A549 (cell line): ENCODE measurements around the gene NUMB.

Experiments
- CEBPB ChIP-seq, 2 experiments: fragments of >200 bp in 1 of 2; sonication (Bioruptor Twin) in 1 of 2; formaldehyde crosslinking in 1 of 2; IDR thresholded peaks; 2 replicates each; pipeline ENCODE4 v1.6.1; 2012 to 2016
- CHD4 ChIP-seq: fragments of 200-600 bp; sonication (generic); IDR thresholded peaks from 2 replicates; pipeline ENCODE4 v1.6.1; 2016; ENCODE audit warnings: antibody characterized with exemption, mild to moderate bottlenecking, borderline replicate concordance
- CTCF ChIP-seq: fragments of >200 bp; sonication (Bioruptor Twin); formaldehyde crosslinking; IDR thresholded peaks from 3 replicates; pipeline ENCODE4 v1.5.1; 2016
- FOSL2 ChIP-seq, 2 experiments: fragments of 450-650 bp in 1 of 2; fragments of >200 bp in 1 of 2; sonication (Bioruptor Twin) in 1 of 2; formaldehyde crosslinking; IDR thresholded peaks; 2 replicates each; pipeline versions ENCODE4 v1.5.0 to v1.6.1; 2016 to 2020; ENCODE audit warnings: mild to moderate bottlenecking in 1 of 2, moderate library complexity in 1 of 2
- POLR2A ChIP-seq: IDR thresholded peaks from 2 replicates; pipeline ENCODE4 v1.6.1; 2012; ENCODE audit warnings: mild to moderate bottlenecking, low read length
- RAD21 ChIP-seq, 2 experiments: fragments of >200 bp in 1 of 2; sonication (Bioruptor Twin) in 1 of 2; formaldehyde crosslinking in 1 of 2; IDR thresholded peaks in 1 of 2; conservative IDR thresholded peaks in 1 of 2; 2 replicates in 1 of 2; 3 replicates in 1 of 2; pipeline ENCODE4 v1.6.1; 2012 to 2018; ENCODE audit warnings: inconsistent platforms in 1 of 2
- RCOR1 ChIP-seq: fragments of 150-350 bp; IDR thresholded peaks from 2 replicates; pipeline ENCODE4 v1.6.1; 2014; ENCODE audit warnings: antibody characterized with exemption, low read length, low read depth
- SMC3 ChIP-seq: fragments of >200 bp; sonication (Bioruptor Twin); formaldehyde crosslinking; IDR thresholded peaks from 3 replicates; pipeline ENCODE4 v1.6.1; 2018; ENCODE audit warnings: inconsistent platforms
- SREBF2 ChIP-seq: fragments of 450-650 bp; IDR thresholded peaks from 2 replicates; pipeline ENCODE4 v1.6.1; 2014; ENCODE audit warnings: mild to moderate bottlenecking, moderate library complexity
- USF2 ChIP-seq: fragments of 450-650 bp; IDR thresholded peaks from 2 replicates; pipeline ENCODE4 v1.6.1; 2014; ENCODE audit warnings: antibody characterized with exemption
- ZC3H11A ChIP-seq: fragments of 450-650 bp; IDR thresholded peaks from 2 replicates; pipeline ENCODE4 v1.6.1; 2014; ENCODE audit warnings: antibody characterized with exemption, mild to moderate bottlenecking

GRCh38 chr14:73478684-73479083 lies 20.3 kb upstream of the NUMB start:
- TF ChIP-seq CEBPB (IDR thresholded peaks at IDR 0.05), result no peak
- no peak for TF ChIP-seq CTCF
- no peak for TF ChIP-seq ZC3H11A
- TF ChIP-seq RCOR1, result no peak
- no peak for TF ChIP-seq POLR2A
- no peak for TF ChIP-seq SMC3
- TF ChIP-seq RAD21 (conservative IDR thresholded peaks at IDR 0.05 in 1 of 2, IDR thresholded peaks at IDR 0.05 in 1 of 2), result no peak
- no peak for TF ChIP-seq USF2
- TF ChIP-seq SREBF2, result no peak
- no peak for TF ChIP-seq FOSL2 (IDR thresholded peaks at IDR 0.05)
- no peak for TF ChIP-seq FOSL2 (CRISPR knock-in tag; IDR thresholded peaks at IDR 0.05)
- TF ChIP-seq CHD4, result no peak
